Measurements from ENCODE around the gene GNMT. TPM values are rescaled to one million over a fixed set of nuclear protein-coding genes. Genes with fewer than 3 reads are reported as not detected.

GNMT gene
- total and polyA plus RNA-seq, 10 of the 15 experiments (the other 5 are each of a cell fraction or from before 2014, with no cell fraction given): 0.27 to 1.1 (median 0.39) TPM

DNA sequence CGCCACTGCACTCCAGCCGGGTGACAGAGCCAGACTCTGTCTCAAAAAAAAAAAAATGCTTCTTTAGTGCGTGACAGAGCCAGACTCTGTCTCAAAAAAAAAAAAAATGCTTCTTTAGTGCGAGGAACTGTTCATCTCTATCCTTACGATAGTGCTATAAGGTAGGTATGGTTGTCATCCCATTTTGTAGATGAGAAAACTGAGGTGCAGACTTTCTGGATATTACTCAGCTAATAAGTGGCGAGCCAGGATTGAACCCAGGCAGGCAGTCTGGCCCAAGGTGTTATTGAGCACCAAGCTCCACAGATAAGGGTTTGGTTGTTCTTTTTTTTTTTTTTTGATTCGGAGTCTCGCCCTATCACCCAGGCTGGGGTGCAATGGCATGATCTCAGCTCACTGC, 41.3 kb downstream of the GNMT start:
- FAIRE-seq: no peak
- POLR2A ChIA-PET: interaction anchor here (0.7 kb wide), 1 partner anchor 644 kb away, joined by 3 read pairs; no protein-coding TSS in a partner anchor
- no peak overlapping the region for H3K4me3 ChIP-seq

More for the DNA sequence above, 41.3 kb downstream of the GNMT start:
- Histone ChIP-seq H3K9ac (ENCODE audit: control insufficient read depth, insufficient read depth, low read length) (no peak overlapping the region), H3K36me3 (ENCODE audit: control insufficient read depth in 2 of 2, insufficient read depth in 2 of 2, low read length in 1 of 2) (peaks cover 0 to 3% of the 10 kb centered on the region in 2 experiments; a peak in 2 of 4 replicates), H4K20me1 (ENCODE audit: control insufficient read depth, insufficient read depth) (no peaks in the 10 kb centered on the region), H3K4me2 (ENCODE audit: control insufficient read depth, insufficient read depth) (no peak overlapping the region), H3K79me2 (ENCODE audit: control insufficient read depth, insufficient read depth, low read length) (no peaks in the 10 kb centered on the region), H3K4me1 (ENCODE audit: control insufficient read depth, insufficient read depth, low read length) (no peaks in the 10 kb centered on the region), H2AFZ (ENCODE audit: control insufficient read depth, low read depth, low read length) (no peak overlapping the region), H3K27ac (ENCODE audit: control insufficient read depth, insufficient read depth) (no peak overlapping the region), H3K27me3 (replicated peaks in 1 of 2; ENCODE audit: control insufficient read depth in 2 of 2, insufficient read depth in 2 of 2, low read length in 1 of 2) (no peaks in the 10 kb centered on the region), H3K9me3 (replicated peaks; ENCODE audit: control insufficient read depth, insufficient read depth, low read length) (no peaks in the 10 kb centered on the region)
- 96% methylated on average over 6 of the region's 8 CpGs for WGBS (ENCODE audit: insufficient coverage, insufficient replicate concordance, low lambda C conversion rate, missing lambda C conversion rate)
- BruUV-seq (replicated peaks): no TSS peak
- no peak for DNase-seq (ENCODE audit: low read depth, low spot score)
- TF ChIP-seq KDM1A (IDR thresholded peaks at IDR 0.05; ENCODE audit: borderline replicate concordance): no peak
- no peak for TF ChIP-seq ZNF217 (IDR thresholded peaks at IDR 0.05)
- TF ChIP-seq BHLHE40 (IDR thresholded peaks at IDR 0.05; ENCODE audit: borderline replicate concordance in 1 of 2, low read depth in 2 of 2, low read length in 1 of 2): no peak
- no peak for TF ChIP-seq ZSCAN29 (IDR thresholded peaks at IDR 0.05)
- no peak for TF ChIP-seq RB1 (IDR thresholded peaks at IDR 0.05; ENCODE audit: borderline replicate concordance)
- TF ChIP-seq, protein P1, sequence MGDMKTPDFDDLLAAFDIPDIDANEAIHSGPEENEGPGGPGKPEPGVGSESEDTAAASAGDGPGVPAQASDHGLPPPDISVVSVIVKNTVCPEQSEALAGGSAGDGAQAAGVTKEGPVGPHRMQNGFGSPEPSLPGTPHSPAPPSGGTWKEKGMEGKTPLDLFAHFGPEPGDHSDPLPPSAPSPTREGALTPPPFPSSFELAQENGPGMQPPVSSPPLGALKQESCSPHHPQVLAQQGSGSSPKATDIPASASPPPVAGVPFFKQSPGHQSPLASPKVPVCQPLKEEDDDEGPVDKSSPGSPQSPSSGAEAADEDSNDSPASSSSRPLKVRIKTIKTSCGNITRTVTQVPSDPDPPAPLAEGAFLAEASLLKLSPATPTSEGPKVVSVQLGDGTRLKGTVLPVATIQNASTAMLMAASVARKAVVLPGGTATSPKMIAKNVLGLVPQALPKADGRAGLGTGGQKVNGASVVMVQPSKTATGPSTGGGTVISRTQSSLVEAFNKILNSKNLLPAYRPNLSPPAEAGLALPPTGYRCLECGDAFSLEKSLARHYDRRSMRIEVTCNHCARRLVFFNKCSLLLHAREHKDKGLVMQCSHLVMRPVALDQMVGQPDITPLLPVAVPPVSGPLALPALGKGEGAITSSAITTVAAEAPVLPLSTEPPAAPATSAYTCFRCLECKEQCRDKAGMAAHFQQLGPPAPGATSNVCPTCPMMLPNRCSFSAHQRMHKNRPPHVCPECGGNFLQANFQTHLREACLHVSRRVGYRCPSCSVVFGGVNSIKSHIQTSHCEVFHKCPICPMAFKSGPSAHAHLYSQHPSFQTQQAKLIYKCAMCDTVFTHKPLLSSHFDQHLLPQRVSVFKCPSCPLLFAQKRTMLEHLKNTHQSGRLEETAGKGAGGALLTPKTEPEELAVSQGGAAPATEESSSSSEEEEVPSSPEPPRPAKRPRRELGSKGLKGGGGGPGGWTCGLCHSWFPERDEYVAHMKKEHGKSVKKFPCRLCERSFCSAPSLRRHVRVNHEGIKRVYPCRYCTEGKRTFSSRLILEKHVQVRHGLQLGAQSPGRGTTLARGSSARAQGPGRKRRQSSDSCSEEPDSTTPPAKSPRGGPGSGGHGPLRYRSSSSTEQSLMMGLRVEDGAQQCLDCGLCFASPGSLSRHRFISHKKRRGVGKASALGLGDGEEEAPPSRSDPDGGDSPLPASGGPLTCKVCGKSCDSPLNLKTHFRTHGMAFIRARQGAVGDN (IDR thresholded peaks at IDR 0.05): no peak
- no peak for TF ChIP-seq CEBPB (IDR thresholded peaks at IDR 0.05; ENCODE audit: borderline replicate concordance in 1 of 2, low read depth in 2 of 2, low read length in 2 of 2)
- TF ChIP-seq, protein P2, sequence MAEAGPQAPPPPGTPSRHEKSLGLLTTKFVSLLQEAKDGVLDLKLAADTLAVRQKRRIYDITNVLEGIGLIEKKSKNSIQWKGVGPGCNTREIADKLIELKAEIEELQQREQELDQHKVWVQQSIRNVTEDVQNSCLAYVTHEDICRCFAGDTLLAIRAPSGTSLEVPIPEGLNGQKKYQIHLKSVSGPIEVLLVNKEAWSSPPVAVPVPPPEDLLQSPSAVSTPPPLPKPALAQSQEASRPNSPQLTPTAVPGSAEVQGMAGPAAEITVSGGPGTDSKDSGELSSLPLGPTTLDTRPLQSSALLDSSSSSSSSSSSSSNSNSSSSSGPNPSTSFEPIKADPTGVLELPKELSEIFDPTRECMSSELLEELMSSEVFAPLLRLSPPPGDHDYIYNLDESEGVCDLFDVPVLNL (IDR thresholded peaks at IDR 0.05; ENCODE audit: low read depth, low read length): no peak
- TF ChIP-seq, protein P3, sequence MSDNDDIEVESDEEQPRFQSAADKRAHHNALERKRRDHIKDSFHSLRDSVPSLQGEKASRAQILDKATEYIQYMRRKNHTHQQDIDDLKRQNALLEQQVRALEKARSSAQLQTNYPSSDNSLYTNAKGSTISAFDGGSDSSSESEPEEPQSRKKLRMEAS (IDR thresholded peaks at IDR 0.05; ENCODE audit: low read depth, low read length): no peak
- TF ChIP-seq, protein P4, sequence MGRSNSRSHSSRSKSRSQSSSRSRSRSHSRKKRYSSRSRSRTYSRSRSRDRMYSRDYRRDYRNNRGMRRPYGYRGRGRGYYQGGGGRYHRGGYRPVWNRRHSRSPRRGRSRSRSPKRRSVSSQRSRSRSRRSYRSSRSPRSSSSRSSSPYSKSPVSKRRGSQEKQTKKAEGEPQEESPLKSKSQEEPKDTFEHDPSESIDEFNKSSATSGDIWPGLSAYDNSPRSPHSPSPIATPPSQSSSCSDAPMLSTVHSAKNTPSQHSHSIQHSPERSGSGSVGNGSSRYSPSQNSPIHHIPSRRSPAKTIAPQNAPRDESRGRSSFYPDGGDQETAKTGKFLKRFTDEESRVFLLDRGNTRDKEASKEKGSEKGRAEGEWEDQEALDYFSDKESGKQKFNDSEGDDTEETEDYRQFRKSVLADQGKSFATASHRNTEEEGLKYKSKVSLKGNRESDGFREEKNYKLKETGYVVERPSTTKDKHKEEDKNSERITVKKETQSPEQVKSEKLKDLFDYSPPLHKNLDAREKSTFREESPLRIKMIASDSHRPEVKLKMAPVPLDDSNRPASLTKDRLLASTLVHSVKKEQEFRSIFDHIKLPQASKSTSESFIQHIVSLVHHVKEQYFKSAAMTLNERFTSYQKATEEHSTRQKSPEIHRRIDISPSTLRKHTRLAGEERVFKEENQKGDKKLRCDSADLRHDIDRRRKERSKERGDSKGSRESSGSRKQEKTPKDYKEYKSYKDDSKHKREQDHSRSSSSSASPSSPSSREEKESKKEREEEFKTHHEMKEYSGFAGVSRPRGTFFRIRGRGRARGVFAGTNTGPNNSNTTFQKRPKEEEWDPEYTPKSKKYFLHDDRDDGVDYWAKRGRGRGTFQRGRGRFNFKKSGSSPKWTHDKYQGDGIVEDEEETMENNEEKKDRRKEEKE (IDR thresholded peaks at IDR 0.05): no peak
- intact Hi-C loops (cut with micrococcal nuclease; ENCODE audit: unreplicated experiment): no loop called here
- ChIA-PET SMC1A (ENCODE audit: uncharacterized antibody, unreplicated experiment) (interaction anchor here (0.6 to 0.8 kb wide), 4 partner anchors 13 to 313 kb away, joined by 3 to 6 read pairs (median 3); no protein-coding TSS in a partner anchor), RAD21 (ENCODE audit: unreplicated experiment) (no interaction called here), CTCF (interaction anchor here (0.8 to 2.5 kb wide), 3 partner anchors 13 to 142 kb away, joined by 3 to 5 read pairs (median 3); partner anchors contain the start of genes KLHDC3 and PPP2R5D)
- ATAC-seq: no peak
- in situ Hi-C loops (cut with MboI): no loop called here
